H1 (cell line): ENCODE data around the gene GREM2. TPM values are rescaled to one million over a fixed set of nuclear protein-coding genes. Genes with fewer than 3 reads are reported as not detected.
A peak's percentile ranks its signal among the peaks of the same experiment; 100 is the strongest.

Experiments used
- CTCF ChIA-PET: fragments of 300-600 bp; sonication (Branson Sonifier 250); formaldehyde crosslinking; loops from one replicate; lab custom pipeline; 2021; ENCODE audit not compliant: partially characterized antibody; lab: Charles Lee
- POLR2A ChIA-PET: fragments of 300-600 bp; sonication (Branson Sonifier 250); formaldehyde crosslinking; loops from one replicate; lab custom pipeline; 2021; ENCODE audit warnings: inconsistent platforms; ENCODE audit not compliant: partially characterized antibody; lab: Charles Lee
- DNase-seq, 2 experiments: peaks; one replicate each; pipeline versions ENCODE4 v3.0.0 to v3.0.0-alpha.2; 2010 to 2022; ENCODE audit warnings: low spot score in 2 of 2, low read depth in 1 of 2, mixed read lengths in 1 of 2
- FAIRE-seq: peaks from 2 replicates; lab custom pipeline; 2011; peaks lifted over from hg19 to GRCh38; lab: Jason Lieb, UNC
- H2AFZ ChIP-seq: 2 replicates; pipeline ENCODE4 v1.8.1; 2012; ENCODE audit warnings: low read length, inconsistent platforms
- H2AK5ac ChIP-seq: 2 replicates; pipeline ENCODE4 v1.6.1; 2013; ENCODE audit warnings: low read depth, low read length
- H2BK120ac ChIP-seq: replicated peaks from 2 replicates; pipeline ENCODE3; 2013; ENCODE audit warnings: low read depth, low read length, inconsistent platforms
- H2BK12ac ChIP-seq: 2 replicates; pipeline ENCODE4 v1.6.1; 2013; ENCODE audit warnings: low read depth, low read length
- H2BK15ac ChIP-seq: 2 replicates; pipeline ENCODE4 v1.6.1; 2013; ENCODE audit warnings: low read length
- H2BK20ac ChIP-seq: 2 replicates; pipeline ENCODE4 v1.6.1; 2013; ENCODE audit warnings: low read length
- H2BK5ac ChIP-seq: 2 replicates; pipeline ENCODE4 v1.6.1; 2013; ENCODE audit warnings: low read depth, low read length
- H3K14ac ChIP-seq: 2 replicates; pipeline ENCODE4 v1.6.1; 2013; ENCODE audit warnings: inconsistent platforms; ENCODE audit not compliant: insufficient read length
- H3K18ac ChIP-seq: 2 replicates; pipeline ENCODE4 v1.6.1; 2013; ENCODE audit warnings: low read length; ENCODE audit errors: extremely low read depth
- H3K23ac ChIP-seq: 2 replicates; pipeline ENCODE4 v1.6.1; 2013; ENCODE audit warnings: inconsistent platforms; ENCODE audit not compliant: insufficient read length
- H3K23me2 ChIP-seq: 2 replicates; pipeline ENCODE4 v1.6.1; 2013; ENCODE audit warnings: low read depth, low read length
- H3K27ac ChIP-seq: 2 replicates; pipeline ENCODE4 v1.6.1; 2011; ENCODE audit warnings: low read depth, low read length, inconsistent platforms
- H3K27me3 ChIP-seq, 4 experiments: replicated peaks in 1 of 4; 1 replicate in 1 of 4; 2 replicates in 3 of 4; pipeline versions ENCODE4 v1.6.1 to v1.8.1; 2011 to 2013; ENCODE audit warnings: low read length in 3 of 4, mild to moderate bottlenecking in 3 of 4, inconsistent platforms in 2 of 4, mixed read lengths in 2 of 4, moderate library complexity in 1 of 4; ENCODE audit not compliant: control insufficient read depth in 3 of 4, insufficient read depth in 3 of 4; ENCODE audit errors: extremely low read depth in 1 of 4
- H3K36me3 ChIP-seq, 4 experiments: 2 replicates each; pipeline versions ENCODE4 v1.6.1 to v1.8.1; 2011 to 2013; ENCODE audit warnings: mild to moderate bottlenecking in 4 of 4, low read length in 3 of 4, moderate library complexity in 2 of 4, control low read depth in 1 of 4, inconsistent platforms in 1 of 4; ENCODE audit not compliant: insufficient read depth in 4 of 4, control insufficient read depth in 2 of 4
- H3K4ac ChIP-seq: replicated peaks from 2 replicates; pipeline ENCODE3; 2013; ENCODE audit warnings: low read length, low read depth, mixed read lengths, inconsistent platforms; ENCODE audit not compliant: insufficient read length
- H3K4me1 ChIP-seq, 4 experiments: replicated peaks in 1 of 4; 1 replicate in 1 of 4; 2 replicates in 3 of 4; pipeline versions ENCODE4 v1.6.1 to v1.8.1; 2011 to 2013; ENCODE audit warnings: low read length in 3 of 4, inconsistent platforms in 2 of 4, mixed read lengths in 1 of 4; ENCODE audit not compliant: insufficient read depth in 4 of 4, control insufficient read depth in 3 of 4
- H3K4me2 ChIP-seq, 2 experiments: 2 replicates each; pipeline versions ENCODE4 v1.6.1 to v1.8.1; 2011 to 2013; ENCODE audit warnings: low read depth in 2 of 2, low read length in 2 of 2, control low read depth in 1 of 2, inconsistent platforms in 1 of 2, mild to moderate bottlenecking in 1 of 2; ENCODE audit not compliant: insufficient read depth in 1 of 2
- H3K4me3 ChIP-seq, 4 experiments: fragments of 200-600, 300-600 bp in 1 of 4; sonication (generic), shearing (Covaris generic), sonication (Bioruptor Twin) in 1 of 4; 2 replicates each; pipeline versions ENCODE4 v1.5.1 to v1.8.1; 2011 to 2016; ENCODE audit warnings: low read length in 4 of 4, low read depth in 3 of 4, control low read depth in 2 of 4, inconsistent platforms in 2 of 4, mild to moderate bottlenecking in 2 of 4, mixed read lengths in 1 of 4, moderate library complexity in 1 of 4; ENCODE audit not compliant: insufficient read depth in 2 of 4; ENCODE audit errors: extremely low read depth in 1 of 4
- H3K56ac ChIP-seq: replicated peaks from 2 replicates; pipeline ENCODE3; 2013; ENCODE audit warnings: low read depth, mild to moderate bottlenecking, mixed read lengths, low read length, inconsistent platforms; ENCODE audit not compliant: insufficient read length
- H3K79me1 ChIP-seq: 2 replicates; pipeline ENCODE4 v1.6.1; 2013; ENCODE audit warnings: low read depth, low read length, control low read depth
- H3K79me2 ChIP-seq, 2 experiments: 2 replicates each; pipeline versions ENCODE4 v1.6.1 to v1.8.1; 2012 to 2013; ENCODE audit warnings: low read length in 2 of 2, mild to moderate bottlenecking in 2 of 2, inconsistent platforms in 1 of 2; ENCODE audit not compliant: insufficient read depth in 2 of 2, control insufficient read depth in 1 of 2
- H3K9ac ChIP-seq, 4 experiments: replicated peaks in 1 of 4; 1 replicate in 1 of 4; 2 replicates in 3 of 4; pipeline versions ENCODE4 v1.6.1 to v1.8.1; 2011 to 2013; ENCODE audit warnings: low read depth in 3 of 4, low read length in 3 of 4, control low read depth in 2 of 4, mild to moderate bottlenecking in 2 of 4, moderate library complexity in 2 of 4, inconsistent platforms in 1 of 4; ENCODE audit errors: extremely low read depth in 1 of 4
- H3K9me3 ChIP-seq, 2 experiments: 2 replicates each; pipeline versions ENCODE4 v1.6.1 to v1.8.1; 2012 to 2013; ENCODE audit warnings: mild to moderate bottlenecking in 2 of 2, moderate library complexity in 2 of 2, control low read depth in 1 of 2, inconsistent platforms in 1 of 2, low read depth in 1 of 2, low read length in 1 of 2, mixed read lengths in 1 of 2; ENCODE audit not compliant: insufficient read depth in 2 of 2
- H4K20me1 ChIP-seq, 2 experiments: replicated peaks in 1 of 2; 2 replicates each; pipeline versions ENCODE3 to v1.8.1; 2011 to 2013; ENCODE audit warnings: inconsistent platforms in 2 of 2, low read length in 2 of 2, mild to moderate bottlenecking in 1 of 2; ENCODE audit not compliant: insufficient read depth in 2 of 2, control insufficient read depth in 1 of 2
- H4K5ac ChIP-seq: 2 replicates; pipeline ENCODE4 v1.6.1; 2013; ENCODE audit warnings: low read length, low read depth, mixed read lengths, inconsistent platforms; ENCODE audit not compliant: insufficient read length
- H4K8ac ChIP-seq: 2 replicates; pipeline ENCODE4 v1.8.0; 2013; ENCODE audit warnings: mild to moderate bottlenecking, moderate library complexity, low read length, inconsistent platforms; ENCODE audit not compliant: insufficient read depth; ENCODE audit errors: extremely low read depth
- H4K91ac ChIP-seq: replicated peaks from 2 replicates; pipeline ENCODE3; 2013; ENCODE audit warnings: low read length, mixed read lengths, inconsistent platforms; ENCODE audit not compliant: insufficient read length
- WGBS, 2 experiments: shearing (Covaris generic) in 1 of 2; methylation state at CpG; one replicate each; pipeline versions ENCODE4 v1.1.6 to v1.1.7; 2013 to 2015; ENCODE audit warnings: low lambda C conversion rate in 2 of 2, mixed read lengths in 2 of 2, inconsistent platforms in 1 of 2, low coverage in 1 of 2, missing lambda C conversion rate in 1 of 2; ENCODE audit not compliant: insufficient replicate concordance in 2 of 2, insufficient coverage in 1 of 2, insufficient read length in 1 of 2; ENCODE audit errors: extremely low coverage in 1 of 2, missing lambda C conversion rate in 1 of 2; 5-methylcytosine and 5-hydroxymethylcytosine counted together
- polyA plus RNA-seq, 7 experiments: library from polyadenylated mRNA; depleted of rRNA in 3 of 7; stranded (reverse) in 5 of 7; unstranded in 2 of 7; fragments of >200 nt in 5 of 7; fragments of 200-250 nt in 2 of 7; gene quantifications; 1 replicate in 5 of 7; 2 replicates in 1 of 7; 4 replicates in 1 of 7; pipeline versions ENCODE4 v1.2.1 to v1.2.3, GENCODE V29; 2011 to 2013; ENCODE audit warnings: missing spikeins in 2 of 7, mixed read lengths in 2 of 7
- total RNA-seq: library from RNA; stranded (reverse); fragmentation: NEBNext Ultra II Directional; extraction: Animal tissue kit (Norgen Biotek cat#: 25700); gene quantifications from 2 replicates; pipeline ENCODE4 v1.2.1, GENCODE V29; 2021

The GREM2 gene
- total and polyA plus RNA-seq, 2 of the 8 experiments (the other 6 are each of a cell fraction or from before 2014, with no cell fraction given) = 0.05 TPM; not detected in 1

- Histone ChIP-seq H3K79me2 (no peaks in the 10 kb centered on the region), H3K56ac (no peak overlapping the region), H4K8ac (no peak overlapping the region), H3K36me3 (no peaks in the 10 kb centered on the region), H2AFZ (no peak overlapping the region), H4K91ac (no peak overlapping the region), H3K27me3 (no peaks in the 10 kb centered on the region), H2BK120ac (no peak overlapping the region), H2BK20ac (no peak overlapping the region), H3K27ac (no peak overlapping the region), H3K23ac (no peak overlapping the region), H4K5ac (no peak overlapping the region), H3K79me1 (no peaks in the 10 kb centered on the region), H3K14ac (no peak overlapping the region), H2BK5ac (no peak overlapping the region), H3K9ac (no peak overlapping the region), H3K9me3 (no peaks in the 10 kb centered on the region), H3K4me3 (no peak overlapping the region), H4K20me1 (no peaks in the 10 kb centered on the region), H2AK5ac (no peak overlapping the region), H3K4ac (peak overlapping the region; percentile 32), H2BK15ac (no peak overlapping the region), H3K18ac (no peak overlapping the region), H3K23me2 (no peaks in the 10 kb centered on the region), H3K4me1 (no peaks in the 10 kb centered on the region), H3K4me2 (no peak overlapping the region), H2BK12ac (no peak overlapping the region)
- no peak for DNase-seq
- ChIA-PET CTCF (interaction anchor here (0.6 to 0.7 kb wide), 2 partner anchors 27 to 159 kb away, joined by 3 to 4 read pairs; no protein-coding TSS in a partner anchor), POLR2A (no interaction called here)
- no peak for FAIRE-seq
- WGBS, 2 experiments = 93% methylated on average over 7 of the region's 7 CpGs; no CpG with 5 or more reads in 1 of the 2 experiments
These were observed 34.8 kb upstream of the GREM2 start for GRCh38 chr1:240646571-240647240.
